GM12874 (cell line): ENCODE measurements around the gene TBC1D30.

Source experiments
- CTCF ChIP-seq: IDR thresholded peaks from 2 replicates; pipeline ENCODE4 v1.5.1; 2011; ENCODE audit warnings: low read depth, mild to moderate bottlenecking, control low read depth, low read length, moderate library complexity; ENCODE audit not compliant: insufficient read depth

Gene TBC1D30

GRCh38 chr12:64876388-64877071 is 52.1 kb downstream of the TBC1D30 start:
- no peak for TF ChIP-seq CTCF

GRCh38 chr12:64877363-64878004 is 53.0 kb downstream of the TBC1D30 start:
- TF ChIP-seq CTCF: no peak

GRCh38 chr12:64882687-64883086 is 58.2 kb downstream of the TBC1D30 start:
- no peak for TF ChIP-seq CTCF

- no peak for TF ChIP-seq CTCF
Observed at GRCh38 chr12:64883264-64884163, 59.1 kb downstream of the TBC1D30 start.

GRCh38 chr12:64884164-64884542 is 59.7 kb downstream of the TBC1D30 start:
- TF ChIP-seq CTCF: no peak

- TF ChIP-seq CTCF: no peak
Observed at GRCh38 chr12:64884728-64885127, 60.3 kb downstream of the TBC1D30 start.
